GM06990 (cell line): ENCODE data around the gene ABHD4.

Experiments
- DNase-seq: peaks from one replicate; pipeline ENCODE4 v3.0.0-alpha.2; 2011; ENCODE audit not compliant: insufficient read length; ENCODE audit errors: extremely low read depth
- H3K27me3 ChIP-seq: replicated peaks from 2 replicates; pipeline ENCODE4 v1.6.0; 2011; ENCODE audit warnings: low read length; ENCODE audit not compliant: control insufficient read depth, insufficient read depth
- H3K36me3 ChIP-seq: 2 replicates; pipeline ENCODE4 v1.5.1; 2011; ENCODE audit warnings: low read length; ENCODE audit not compliant: control insufficient read depth, insufficient read depth
- H3K4me3 ChIP-seq: replicated peaks from 2 replicates; pipeline ENCODE4 v1.5.1; 2011; ENCODE audit warnings: low read depth, mild to moderate bottlenecking, control low read depth, low read length
- CTCF ChIP-seq: IDR thresholded peaks from 2 replicates; pipeline ENCODE4 v1.5.1; 2011; ENCODE audit warnings: low read length, control low read depth, mild to moderate bottlenecking, inconsistent platforms; ENCODE audit not compliant: insufficient read depth, poor library complexity, severe bottlenecking

Gene ABHD4

GRCh38 chr14:22650960-22651521, 52.9 kb downstream of the ABHD4 start:
- H3K36me3 ChIP-seq, result no peaks in the 10 kb centered on the region
- no peaks in the 10 kb centered on the region for H3K27me3 ChIP-seq
- no peak for TF ChIP-seq CTCF
- peak; percentile 32 for DNase-seq
- no peak overlapping the region for H3K4me3 ChIP-seq

- no peak for DNase-seq
- no peak for TF ChIP-seq CTCF
- Histone ChIP-seq H3K36me3 (no peaks in the 10 kb centered on the region), H3K4me3 (no peak overlapping the region), H3K27me3 (no peaks in the 10 kb centered on the region)
Observed at GRCh38 chr14:22651586-22651985, 53.5 kb downstream of the ABHD4 start.

- TF ChIP-seq CTCF, result peak; percentile 85
- DNase-seq, result no peak
- Histone ChIP-seq H3K4me3 (no peak overlapping the region), H3K27me3 (no peaks in the 10 kb centered on the region), H3K36me3 (no peaks in the 10 kb centered on the region)
Observed at GRCh38 chr14:22653012-22653621, 55.0 kb downstream of the ABHD4 start.

GRCh38 chr14:22656226-22656625, 58.1 kb downstream of the ABHD4 start:
- DNase-seq, result no peak
- TF ChIP-seq CTCF, result no peak
- Histone ChIP-seq H3K4me3 (no peak overlapping the region), H3K36me3 (no peaks in the 10 kb centered on the region), H3K27me3 (no peaks in the 10 kb centered on the region)

GRCh38 chr14:22656945-22657731, 59.0 kb downstream of the ABHD4 start:
- no peak overlapping the region for H3K4me3 ChIP-seq
- TF ChIP-seq CTCF, result no peak
- no peaks in the 10 kb centered on the region for H3K27me3 ChIP-seq
- DNase-seq, result no peak
- no peaks in the 10 kb centered on the region for H3K36me3 ChIP-seq
